Measurements from ENCODE around the gene ERVH48-1.

DNA sequence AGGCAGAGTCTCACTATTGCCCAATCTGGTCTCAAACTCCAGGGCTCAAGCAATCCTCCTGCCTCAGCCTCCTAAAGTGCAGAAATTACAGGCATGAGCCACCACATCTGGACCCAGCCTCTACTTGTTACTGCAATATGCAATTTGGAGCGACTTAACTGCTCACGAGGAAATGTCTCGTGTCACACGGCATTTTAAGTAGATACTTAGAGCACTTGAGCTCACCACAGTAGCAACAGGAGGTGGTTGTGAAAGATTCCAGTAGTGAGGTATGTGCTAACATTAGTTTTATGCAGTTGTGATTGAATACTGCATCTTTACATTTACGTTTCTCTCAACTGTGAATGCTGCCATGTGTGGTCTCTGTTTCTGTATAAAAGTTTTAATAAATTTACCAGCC is 38.1 kb downstream of the ERVH48-1 start:
- TF ChIP-seq, protein P1, sequence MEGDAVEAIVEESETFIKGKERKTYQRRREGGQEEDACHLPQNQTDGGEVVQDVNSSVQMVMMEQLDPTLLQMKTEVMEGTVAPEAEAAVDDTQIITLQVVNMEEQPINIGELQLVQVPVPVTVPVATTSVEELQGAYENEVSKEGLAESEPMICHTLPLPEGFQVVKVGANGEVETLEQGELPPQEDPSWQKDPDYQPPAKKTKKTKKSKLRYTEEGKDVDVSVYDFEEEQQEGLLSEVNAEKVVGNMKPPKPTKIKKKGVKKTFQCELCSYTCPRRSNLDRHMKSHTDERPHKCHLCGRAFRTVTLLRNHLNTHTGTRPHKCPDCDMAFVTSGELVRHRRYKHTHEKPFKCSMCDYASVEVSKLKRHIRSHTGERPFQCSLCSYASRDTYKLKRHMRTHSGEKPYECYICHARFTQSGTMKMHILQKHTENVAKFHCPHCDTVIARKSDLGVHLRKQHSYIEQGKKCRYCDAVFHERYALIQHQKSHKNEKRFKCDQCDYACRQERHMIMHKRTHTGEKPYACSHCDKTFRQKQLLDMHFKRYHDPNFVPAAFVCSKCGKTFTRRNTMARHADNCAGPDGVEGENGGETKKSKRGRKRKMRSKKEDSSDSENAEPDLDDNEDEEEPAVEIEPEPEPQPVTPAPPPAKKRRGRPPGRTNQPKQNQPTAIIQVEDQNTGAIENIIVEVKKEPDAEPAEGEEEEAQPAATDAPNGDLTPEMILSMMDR (IDR thresholded peaks at IDR 0.05), result no peak
- TF ChIP-seq EP300 (IDR thresholded peaks at IDR 0.05) (no peak), POLR2A (IDR thresholded peaks at IDR 0.05; ENCODE audit: low read depth) (no peak), POLR2AphosphoS5 (IDR thresholded peaks at IDR 0.05) (no peak)
